Hepatic stellate cell (primary cell): ENCODE results near the gene CD72.

Experiments
- DNase-seq: peaks from one replicate; pipeline ENCODE4 v3.0.0; 2011; ENCODE audit warnings: low spot score

Gene CD72

GRCh38 chr9:35618325-35618727 is at the start of gene CD72:
CD72 (minus strand) TSS chr9:35618413; CDS start chr9:35618303, 110 bp downstream.
- no peak for DNase-seq

GRCh38 chr9:35667939-35668338 is 49.7 kb upstream of the CD72 start:
- no peak for DNase-seq

GRCh38 chr9:35666549-35666948 is 48.3 kb upstream of the CD72 start:
- DNase-seq: no peak

GRCh38 chr9:35666045-35666444 is 47.8 kb upstream of the CD72 start:
- peak; percentile 80 for DNase-seq

GRCh38 chr9:35665471-35665818 is 47.2 kb upstream of the CD72 start:
- DNase-seq: no peak

- peak; percentile 93 for DNase-seq
Measured at GRCh38 chr9:35664531-35665470, 46.6 kb upstream of the CD72 start, which contains the start of gene ARHGEF39. ARHGEF39 (minus strand) TSS chr9:35665195; CDS start chr9:35665169, 26 bp downstream.

- DNase-seq: no peak
Measured at GRCh38 chr9:35662437-35662836, 44.2 kb upstream of the CD72 start.

- no peak for DNase-seq
Measured at GRCh38 chr9:35661756-35662350, 43.6 kb upstream of the CD72 start.

- DNase-seq: no peak
Measured at GRCh38 chr9:35660966-35661415, 42.8 kb upstream of the CD72 start.

GRCh38 chr9:35659340-35659739 is 41.1 kb upstream of the CD72 start:
- peak; percentile 81 for DNase-seq

GRCh38 chr9:35658968-35659220 is 40.7 kb upstream of the CD72 start:
- DNase-seq: no peak

- DNase-seq: peak; percentile 94
Measured at GRCh38 chr9:35658137-35658967, 40.1 kb upstream of the CD72 start, which contains the start of gene CCDC107. CCDC107 (plus strand) TSS chr9:35658292; CDS start chr9:35658380, 88 bp downstream.

GRCh38 chr9:35657546-35658136 is 39.4 kb upstream of the CD72 start, which contains the start of gene RMRP:
RMRP (minus strand) TSS chr9:35658019.
- DNase-seq: peak; percentile 97

- no peak for DNase-seq
Measured at GRCh38 chr9:35656831-35657545, 38.8 kb upstream of the CD72 start.

- no peak for DNase-seq
Measured at GRCh38 chr9:35656348-35656747, 38.1 kb upstream of the CD72 start.

- no peak for DNase-seq
Measured at GRCh38 chr9:35653611-35654010, 35.4 kb upstream of the CD72 start.

- no peak for DNase-seq
Measured at GRCh38 chr9:35652829-35653209, 34.6 kb upstream of the CD72 start.

GRCh38 chr9:35651956-35652828 is 34.0 kb upstream of the CD72 start:
- no peak for DNase-seq

- DNase-seq: no peak
Measured at GRCh38 chr9:35650341-35651158, 32.3 kb upstream of the CD72 start, which contains the start of gene SIT1. SIT1 (minus strand) TSS chr9:35650931; CDS start chr9:35650853, 78 bp downstream.
